ENCODE data around the gene HTR1D.
"Not testable (repeated sequence)": the region's sequence is repeated elsewhere in the genome, so short reads cannot be mapped to it uniquely, and the experiment has no call there.

HTR1D gene

GRCh38 chr1:23217421-23218115, at the start of gene HTR1D:
Gene HTR1D (minus strand): TSS chr1:23217502. CDS start chr1:23194219, 23,283 bp downstream.
- DNase-seq (ENCODE audit: low spot score), result no peak

DNA sequence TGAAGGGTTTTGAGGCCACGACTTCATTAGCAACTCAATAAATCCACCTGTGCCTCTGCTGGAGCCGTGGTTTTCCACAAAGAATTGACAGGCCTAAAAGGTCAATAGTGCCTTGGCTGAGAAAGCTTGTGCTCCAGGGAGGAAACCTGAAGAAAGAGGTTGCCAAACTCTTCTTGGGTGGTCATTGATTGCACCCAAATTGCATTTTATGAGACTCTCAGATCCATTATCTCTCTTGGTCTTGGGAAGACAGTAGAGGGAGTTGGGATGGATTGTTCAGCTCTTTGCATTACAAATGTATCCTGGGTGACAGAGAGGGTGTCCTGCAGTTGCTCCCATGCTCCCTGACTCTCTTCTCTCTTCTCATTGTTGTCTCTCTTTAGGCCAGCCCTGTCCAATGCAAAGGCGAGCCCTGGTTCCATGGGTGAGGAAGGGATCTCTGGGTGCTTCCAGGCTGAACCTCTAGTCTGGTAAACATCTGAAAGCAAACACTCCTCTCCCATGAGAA, 46.1 kb upstream of the HTR1D start:
- no peak for DNase-seq (ENCODE audit: low spot score)

DNA sequence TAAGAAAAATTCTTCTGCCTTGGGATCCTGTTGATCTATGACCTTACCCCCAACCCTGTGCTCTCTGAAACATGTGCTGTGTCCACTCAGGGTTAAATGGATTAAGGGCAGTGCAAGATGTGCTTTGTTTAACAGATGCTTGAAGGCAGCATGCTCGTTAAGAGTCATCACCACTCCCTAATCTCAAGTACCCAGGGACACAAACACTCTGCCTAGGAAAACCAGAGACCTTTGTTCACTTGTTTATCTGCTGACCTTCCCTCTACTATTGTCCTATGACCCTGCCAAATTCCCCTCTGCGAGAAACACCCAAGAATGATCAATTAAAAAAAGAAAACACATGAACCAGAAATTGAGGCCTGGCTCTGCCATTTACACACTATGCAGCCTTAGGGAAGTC, 40.8 kb upstream of the HTR1D start:
- DNase-seq (ENCODE audit: low spot score), result not testable (repeated sequence)

DNA sequence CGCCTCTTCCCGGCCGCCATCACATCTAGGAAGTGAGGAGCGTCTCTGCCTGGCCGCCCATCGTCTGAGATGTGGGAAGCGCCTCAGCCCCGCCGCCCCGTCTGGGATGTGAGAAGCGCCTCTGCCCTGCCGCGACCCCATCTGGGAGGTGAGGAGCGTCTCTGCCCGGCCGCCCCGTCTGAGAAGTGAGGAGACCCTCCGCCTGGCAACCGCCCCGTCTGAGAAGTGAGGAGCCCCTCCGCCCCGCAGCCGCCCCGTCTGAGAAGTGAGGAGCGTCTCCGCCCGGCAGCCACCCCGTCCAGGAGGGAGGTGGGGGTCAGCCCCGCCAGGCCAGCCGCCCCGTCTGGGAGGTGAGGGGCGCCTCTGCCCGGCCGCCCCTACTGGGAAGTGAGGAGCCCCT, 40.1 kb upstream of the HTR1D start:
- not testable (repeated sequence) for DNase-seq (ENCODE audit: low spot score)

- DNase-seq (ENCODE audit: low spot score), result no peak
Observed at GRCh38 chr1:23254584-23254983, 37.3 kb upstream of the HTR1D start.

DNA sequence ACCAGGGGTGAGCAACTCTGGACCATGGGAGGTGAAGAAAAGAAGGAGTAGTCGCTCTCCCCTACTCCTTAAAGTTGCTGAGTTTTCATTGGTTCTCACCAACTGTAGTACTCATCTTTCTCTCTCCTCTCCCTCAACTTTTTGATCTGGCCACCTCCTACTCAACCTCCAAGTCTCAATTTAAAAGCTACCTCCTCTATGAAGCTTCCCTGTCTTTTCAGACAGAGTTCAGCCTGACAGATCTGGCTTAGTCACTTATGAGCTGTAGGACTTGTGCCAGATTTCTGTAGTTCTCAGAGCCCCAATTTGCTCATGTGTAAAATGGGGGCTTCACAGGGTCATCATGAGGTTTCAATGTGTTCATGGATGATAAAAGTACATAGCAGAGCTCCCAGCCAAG, 34.5 kb upstream of the HTR1D start:
- no peak for DNase-seq (ENCODE audit: low spot score)

DNA sequence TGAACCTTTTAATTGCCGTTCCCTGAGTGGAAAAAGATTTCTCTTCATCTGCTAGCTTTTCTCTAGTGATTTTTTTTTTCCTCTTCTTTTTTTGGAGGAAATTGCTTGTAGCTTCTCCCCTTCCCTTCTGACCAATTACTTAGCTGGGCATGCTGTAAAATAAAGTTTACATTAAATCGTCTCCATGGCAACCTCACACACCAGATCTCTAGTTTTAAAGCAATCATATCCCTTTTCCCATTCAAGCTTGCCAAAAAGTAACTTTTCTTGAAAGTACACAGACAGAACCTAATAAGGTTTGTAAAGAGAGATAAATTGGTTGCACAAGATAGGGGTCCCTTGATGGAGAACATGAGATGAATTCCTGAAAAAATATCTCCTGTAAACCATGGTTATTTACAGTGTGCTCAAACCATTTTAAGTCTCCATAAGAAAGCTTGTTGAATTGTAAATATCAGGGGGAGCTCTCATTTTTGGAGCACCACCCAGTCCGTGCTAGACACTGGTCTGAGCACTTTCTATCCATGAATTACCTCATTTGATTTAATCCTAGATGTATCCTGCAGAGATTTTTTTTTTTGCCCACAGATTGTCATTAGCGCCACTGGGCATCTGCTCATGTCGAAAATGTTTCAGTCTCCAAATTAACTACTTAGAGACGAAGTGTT, 32.6 kb upstream of the HTR1D start:
- DNase-seq (ENCODE audit: low spot score), result no peak

GRCh38 chr1:23247276-23247675, 30.0 kb upstream of the HTR1D start:
- no peak for DNase-seq (ENCODE audit: low spot score)

DNA sequence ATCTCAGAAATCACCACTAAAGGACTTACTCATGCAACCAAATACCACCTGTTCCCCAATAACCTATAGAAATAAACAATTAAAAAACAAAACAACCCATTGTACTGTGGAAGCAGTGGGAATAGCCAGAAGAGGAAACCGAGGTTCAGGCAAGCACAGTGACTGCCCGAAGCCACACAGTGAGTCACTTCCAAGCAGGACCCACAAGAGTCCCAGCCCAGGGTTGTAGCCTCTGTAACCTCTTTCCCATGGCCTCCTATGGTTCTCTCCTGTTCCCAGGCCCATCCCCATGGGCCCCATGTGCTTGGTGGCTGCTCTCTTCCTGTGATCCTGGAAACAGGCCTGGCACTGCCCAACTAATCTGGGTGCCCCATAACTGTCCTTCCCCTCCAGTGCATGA, 29.0 kb upstream of the HTR1D start:
- DNase-seq (ENCODE audit: low spot score), result no peak

DNA sequence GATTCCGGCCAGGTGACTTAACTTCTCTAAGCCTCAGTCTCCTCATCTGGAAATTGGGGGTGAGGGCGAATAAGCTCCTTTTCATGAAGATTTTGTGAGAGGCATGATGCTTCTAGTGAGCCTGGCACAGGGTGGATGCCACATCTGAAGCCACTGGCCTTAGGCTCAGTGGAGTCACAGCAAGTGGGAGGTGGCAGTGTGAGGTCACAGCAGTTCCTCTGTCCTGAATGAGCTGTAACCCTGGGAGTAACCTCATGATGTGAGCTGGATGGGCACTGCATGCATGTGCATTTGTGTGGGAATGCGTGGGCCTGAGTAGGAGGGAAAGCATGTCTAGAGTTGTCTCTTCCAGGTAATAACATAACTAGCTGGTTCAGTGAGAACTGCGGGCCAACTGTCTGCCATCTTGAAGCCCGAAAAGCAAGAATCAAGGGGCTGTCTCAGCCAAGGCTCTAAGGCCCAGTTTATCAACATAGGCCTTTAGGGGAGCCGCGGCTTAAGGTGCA, 27.0 kb upstream of the HTR1D start:
- DNase-seq (ENCODE audit: low spot score), result no peak

GRCh38 chr1:23242414-23242813, 25.1 kb upstream of the HTR1D start:
- no peak for DNase-seq (ENCODE audit: low spot score)

DNA sequence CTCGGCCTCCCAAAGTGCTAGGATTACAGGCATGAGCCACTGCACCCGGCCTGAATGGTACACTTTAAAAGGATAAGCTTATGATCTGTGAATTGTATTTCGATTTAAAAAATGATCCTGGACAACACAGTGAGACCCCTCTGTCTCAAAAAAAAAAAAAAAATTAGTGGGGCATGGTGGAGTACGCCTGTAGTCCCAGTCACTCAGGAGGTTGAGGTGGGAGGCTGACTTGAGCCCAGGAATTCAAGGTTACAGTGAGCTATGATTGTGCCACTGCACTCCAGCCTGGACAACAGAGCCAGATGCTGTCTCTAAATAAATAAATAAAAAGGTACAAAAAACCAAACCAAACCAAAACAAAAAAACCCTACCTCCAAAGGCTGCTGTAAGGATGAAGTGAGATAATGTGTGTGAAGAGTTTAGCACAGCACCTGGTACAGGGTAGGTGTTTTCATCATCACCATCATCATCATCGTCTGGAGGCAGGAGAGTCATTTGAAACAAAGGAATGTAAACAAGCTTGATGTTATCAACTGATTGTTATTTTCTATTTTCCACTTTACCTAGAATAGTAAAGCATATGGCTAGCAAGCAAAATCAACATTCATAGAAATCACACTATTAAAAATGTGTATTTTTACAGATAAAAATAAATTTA, 22.5 kb upstream of the HTR1D start:
- DNase-seq (ENCODE audit: low spot score), result no peak

- no peak for DNase-seq (ENCODE audit: low spot score)
Observed at GRCh38 chr1:23238565-23238964, 21.3 kb upstream of the HTR1D start.

- DNase-seq (ENCODE audit: low spot score), result no peak
Observed at GRCh38 chr1:23237508-23237907, 20.2 kb upstream of the HTR1D start.

DNA sequence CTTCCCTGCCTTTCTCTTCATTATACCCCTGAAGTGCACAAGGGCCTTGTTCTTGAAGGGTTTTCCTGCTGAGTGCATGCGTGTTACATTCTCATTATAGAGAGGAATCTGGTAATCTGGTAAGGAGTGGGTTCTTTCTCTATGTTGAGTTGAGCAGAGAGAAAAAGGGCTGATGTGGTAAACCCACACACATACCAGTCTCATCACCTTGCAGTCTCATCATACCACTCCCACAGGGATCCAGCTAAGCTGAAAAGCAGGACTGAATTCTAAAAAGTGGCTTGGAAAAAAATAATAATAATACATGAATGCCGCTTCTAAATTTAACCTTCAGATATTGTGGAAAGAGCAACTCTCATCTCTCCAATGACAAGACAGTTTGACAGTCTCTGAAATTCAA, 10.5 kb upstream of the HTR1D start:
- DNase-seq (ENCODE audit: low spot score), result no peak

DNA sequence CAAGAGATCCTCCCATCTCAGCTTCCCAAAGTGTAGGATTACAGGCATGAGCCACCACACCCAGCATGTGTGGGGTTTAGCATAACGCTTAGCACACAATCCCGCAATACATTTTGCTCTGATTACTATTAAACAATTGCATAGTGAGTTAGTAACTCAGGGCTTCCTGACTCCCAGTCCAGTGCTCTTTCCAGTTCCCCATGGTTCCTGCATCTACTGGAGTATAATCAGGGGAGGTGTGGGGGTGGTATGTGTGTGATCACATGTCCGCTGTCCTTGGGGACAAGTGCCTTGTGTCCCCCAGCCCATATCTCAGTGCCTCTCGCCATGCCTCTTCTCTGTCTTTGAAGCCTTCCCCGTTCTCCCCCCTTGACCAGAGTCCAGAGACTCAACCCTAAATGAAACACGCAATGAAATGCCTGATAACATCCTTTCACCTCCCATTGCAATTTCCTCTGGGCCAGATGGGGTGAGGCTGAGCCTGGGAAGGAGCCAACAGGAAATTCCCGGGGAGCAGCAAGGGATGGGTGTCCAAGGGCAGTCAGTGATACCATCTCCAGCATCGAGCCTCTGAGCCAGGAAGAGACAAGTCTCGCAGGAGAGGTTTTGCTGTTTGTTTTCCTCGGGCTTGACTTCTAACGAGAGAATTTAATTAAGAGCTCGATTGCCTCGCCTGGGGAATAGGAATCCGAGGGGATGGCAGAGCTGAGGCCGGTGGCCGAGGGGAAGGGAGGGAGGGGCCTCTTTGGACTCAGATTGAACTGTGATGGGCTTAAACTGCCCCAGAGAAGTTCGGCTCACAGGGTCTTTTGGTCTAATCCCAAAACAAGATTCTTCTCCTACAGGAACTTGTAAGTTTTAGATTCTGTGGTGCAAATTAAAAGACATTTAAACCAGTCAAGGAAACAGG, 7.7 kb upstream of the HTR1D start:
- no peak for DNase-seq (ENCODE audit: low spot score)

GRCh38 chr1:23223963-23224362, 6.7 kb upstream of the HTR1D start:
- DNase-seq (ENCODE audit: low spot score), result not testable (repeated sequence)

GRCh38 chr1:23223490-23223951, 6.2 kb upstream of the HTR1D start:
- not testable (repeated sequence) for DNase-seq (ENCODE audit: low spot score)

- DNase-seq (ENCODE audit: low spot score), result no peak
Observed at GRCh38 chr1:23222742-23223141, 5.4 kb upstream of the HTR1D start.

GRCh38 chr1:23222331-23222730, 5.0 kb upstream of the HTR1D start:
- DNase-seq (ENCODE audit: low spot score), result no peak

GRCh38 chr1:23221107-23221506, 3.8 kb upstream of the HTR1D start:
- DNase-seq (ENCODE audit: low spot score), result no peak
